ENCODE results near the gene UNC93B1.

DNA sequence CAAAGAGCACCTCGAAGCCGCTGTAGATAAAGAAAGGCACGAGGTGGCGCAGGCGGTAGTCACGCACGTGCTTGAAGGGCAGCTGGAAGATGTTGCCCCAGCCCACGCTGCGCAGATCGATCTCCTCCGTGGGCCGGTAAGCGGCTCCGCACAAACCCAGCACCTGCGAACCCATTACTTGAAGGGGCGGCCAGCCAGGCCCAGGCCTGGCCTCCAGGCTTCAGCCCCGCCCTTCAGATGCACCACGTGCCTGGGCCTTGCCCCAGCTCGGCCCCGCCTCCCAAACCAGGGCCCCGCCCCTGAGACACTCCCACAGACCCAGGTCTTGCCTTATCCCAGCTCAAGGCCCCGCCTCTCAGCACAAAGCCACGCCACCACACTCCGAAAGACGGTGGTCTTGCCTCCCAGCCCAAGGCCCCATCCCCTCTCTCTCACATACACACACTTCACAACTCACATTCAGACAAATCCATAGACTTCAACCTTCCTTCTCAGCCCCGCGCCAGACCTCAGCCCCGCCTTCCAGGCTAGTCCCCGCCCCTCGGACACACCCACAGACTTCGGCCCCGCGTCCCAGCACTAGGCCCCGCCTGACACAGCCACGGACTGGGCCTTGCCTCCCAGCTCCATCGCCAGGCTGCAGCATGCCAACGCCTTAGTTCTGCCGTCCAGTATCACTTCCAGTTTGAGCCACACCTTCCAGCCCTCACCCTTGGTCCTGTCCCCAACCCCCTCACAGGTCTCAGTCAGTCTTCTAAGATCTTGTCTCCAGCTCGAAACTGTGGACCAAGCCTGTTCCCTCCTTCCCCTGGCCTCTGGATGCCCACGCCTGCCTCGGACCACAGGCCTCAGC, 7.0 kb downstream of the UNC93B1 start:
- no peak for TF ChIP-seq MXI1 (IDR thresholded peaks at IDR 0.05; ENCODE audit: borderline replicate concordance, low read depth, low read length)
- TF ChIP-seq SP140L (CRISPR knock-in tag; IDR thresholded peaks at IDR 0.05; ENCODE audit: borderline replicate concordance): no peak
- TF ChIP-seq, protein P1, sequence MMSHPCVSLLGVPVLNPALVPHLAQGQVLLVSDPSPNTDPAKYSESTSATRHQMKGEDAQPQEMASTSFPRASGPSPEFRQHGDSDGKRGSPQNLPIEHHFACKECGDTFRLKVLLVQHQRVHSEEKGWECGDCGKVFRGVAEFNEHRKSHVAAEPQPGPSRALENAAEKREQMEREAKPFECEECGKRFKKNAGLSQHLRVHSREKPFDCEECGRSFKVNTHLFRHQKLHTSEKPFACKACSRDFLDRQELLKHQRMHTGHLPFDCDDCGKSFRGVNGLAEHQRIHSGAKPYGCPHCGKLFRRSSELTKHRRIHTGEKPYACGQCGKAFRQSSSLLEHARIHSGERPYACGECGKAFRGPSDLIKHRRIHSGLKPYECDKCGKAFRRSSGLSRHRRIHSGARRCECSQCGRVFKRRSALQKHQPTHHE (CRISPR knock-in tag; IDR thresholded peaks at IDR 0.05; ENCODE audit: borderline replicate concordance): no peak
- TF ChIP-seq TEAD2 (CRISPR knock-in tag; IDR thresholded peaks at IDR 0.05): no peak
- TF ChIP-seq NFE2L2 (IDR thresholded peaks at IDR 0.05; ENCODE audit: low read length): no peak
- no peak for TF ChIP-seq ZNF615 (CRISPR knock-in tag; IDR thresholded peaks at IDR 0.05; ENCODE audit: borderline replicate concordance)
- TF ChIP-seq POLR2A (IDR thresholded peaks at IDR 0.05; ENCODE audit: insufficient read depth in 1 of 2, low read depth in 2 of 2, low read length in 2 of 2): no peak
